ENCODE results near the gene TCF12. TPM values are rescaled to one million over a fixed set of nuclear protein-coding genes. Genes with fewer than 3 reads are reported as not detected.

The TCF12 gene
- polyA plus RNA-seq, 2 donors: 6.8 to 9.5 TPM

DNA sequence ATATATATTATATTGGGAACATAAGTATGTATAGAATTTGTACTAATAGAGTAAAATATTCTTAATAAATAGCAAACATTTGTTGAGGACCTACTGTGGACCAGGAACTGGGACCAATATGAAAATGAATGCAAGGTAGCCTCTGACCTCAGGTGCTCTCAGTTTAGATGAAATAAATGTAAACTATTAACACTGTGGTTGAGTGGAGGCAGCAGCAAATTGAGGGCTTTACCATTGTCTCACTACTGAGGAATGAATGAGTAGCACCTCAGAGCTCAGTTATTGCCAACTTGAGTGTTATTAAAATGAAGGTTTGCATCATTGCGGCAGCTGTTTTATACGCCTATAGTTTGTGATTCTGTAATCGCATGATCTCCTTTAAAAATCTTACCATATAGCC, 366.9 kb downstream of the TCF12 start:
- 98 to 99% methylated on average over 3 of the region's 3 CpGs for WGBS, 2 donors

DNA sequence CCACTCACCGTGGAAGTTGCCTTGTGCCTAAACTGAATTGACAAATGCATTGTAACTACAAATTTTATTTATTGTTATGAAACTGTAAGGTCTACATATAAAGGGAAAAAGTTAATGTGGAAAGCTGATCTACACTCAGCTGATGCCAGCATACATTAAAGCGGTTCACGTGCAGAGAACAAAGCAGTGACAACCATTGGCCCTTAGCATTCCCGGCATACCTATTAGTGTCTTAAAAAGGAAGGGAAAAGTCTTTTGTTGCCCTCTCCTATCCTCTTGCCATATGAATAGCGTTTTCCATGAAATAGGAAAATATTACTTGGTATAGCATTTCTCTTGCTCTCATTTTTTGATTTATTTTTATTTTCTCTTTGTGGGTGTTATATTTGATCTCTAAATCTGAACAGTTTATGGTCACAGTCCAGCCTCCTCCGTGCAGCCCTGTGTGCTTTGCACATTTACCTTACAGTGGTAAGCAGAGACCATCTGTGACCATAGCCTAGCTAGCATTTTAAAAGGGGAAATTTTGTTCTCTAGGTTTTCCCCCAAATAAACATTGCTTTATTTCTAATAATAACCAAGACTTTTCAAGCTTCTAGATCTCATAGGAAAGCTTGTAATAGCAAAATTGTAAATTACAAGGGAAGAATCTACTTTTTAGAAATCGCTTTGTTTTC, 368.1 kb downstream of the TCF12 start:
- no peak overlapping the region for H3K27ac ChIP-seq (ENCODE audit: low read depth in 2 of 2, low read length in 1 of 2)
- H3K9me3 ChIP-seq (ENCODE audit: control insufficient read depth in 2 of 2, insufficient read depth in 1 of 2, low read depth in 1 of 2, low read length in 1 of 2): no peaks in the 10 kb centered on the region
- no peaks in the 10 kb centered on the region for H3K4me1 ChIP-seq (ENCODE audit: control insufficient read depth in 2 of 2, insufficient read depth in 2 of 2, low read length in 1 of 2)
- no peak overlapping the region for H3K4me3 ChIP-seq (ENCODE audit: low read depth in 1 of 2, low read length in 2 of 2)
- no peaks in the 10 kb centered on the region for H3K27me3 ChIP-seq (ENCODE audit: control insufficient read depth in 1 of 2, insufficient read depth in 2 of 2, low read length in 2 of 2)
- 92% methylated on average over 7 of the region's 7 CpGs for WGBS, 2 donors
- H3K36me3 ChIP-seq (ENCODE audit: control insufficient read depth in 2 of 2, insufficient read depth in 2 of 2, low read length in 1 of 2): peaks cover 0 to 2% of the 10 kb centered on the region in 2 donors

More for the DNA sequence above, 366.9 kb downstream of the TCF12 start:
- H3K27ac ChIP-seq (ENCODE audit: low read depth in 2 of 2, low read length in 1 of 2): no peak overlapping the region
- H3K27me3 ChIP-seq (ENCODE audit: control insufficient read depth in 1 of 2, insufficient read depth in 2 of 2, low read length in 2 of 2): no peaks in the 10 kb centered on the region
- H3K4me3 ChIP-seq (ENCODE audit: low read depth in 1 of 2, low read length in 2 of 2): no peak overlapping the region
- H3K9me3 ChIP-seq (ENCODE audit: control insufficient read depth in 2 of 2, insufficient read depth in 1 of 2, low read depth in 1 of 2, low read length in 1 of 2): no peaks in the 10 kb centered on the region
- H3K36me3 ChIP-seq (ENCODE audit: control insufficient read depth in 2 of 2, insufficient read depth in 2 of 2, low read length in 1 of 2): peaks cover 2% of the 10 kb centered on the region in 2 donors
- H3K4me1 ChIP-seq (ENCODE audit: control insufficient read depth in 2 of 2, insufficient read depth in 2 of 2, low read length in 1 of 2): no peaks in the 10 kb centered on the region

DNA sequence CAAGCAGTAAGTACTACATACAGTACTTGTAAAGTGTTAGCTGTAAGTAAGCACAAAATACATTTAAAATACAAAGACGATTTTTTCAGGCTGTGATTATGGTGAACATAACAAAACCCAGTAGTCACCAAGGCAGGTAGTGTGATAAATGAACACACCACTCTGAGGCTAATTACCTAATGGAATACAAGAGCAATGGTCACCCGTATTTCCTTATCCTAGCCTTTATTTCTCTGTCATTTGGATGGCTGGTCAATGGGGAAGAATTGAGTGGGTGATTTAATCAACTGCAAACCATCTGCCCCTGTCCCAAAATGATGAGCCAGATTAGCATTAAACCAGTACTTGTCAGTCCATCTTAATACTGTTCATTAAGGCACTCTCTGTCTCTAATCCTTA, 368.7 kb downstream of the TCF12 start:
- Histone ChIP-seq H3K36me3 (ENCODE audit: control insufficient read depth in 2 of 2, insufficient read depth in 2 of 2, low read length in 1 of 2) (peaks cover 0 to 2% of the 10 kb centered on the region in 2 donors), H3K27ac (ENCODE audit: low read depth in 2 of 2, low read length in 1 of 2) (no peak overlapping the region), H3K4me3 (ENCODE audit: low read depth in 1 of 2, low read length in 2 of 2) (no peak overlapping the region), H3K9me3 (ENCODE audit: control insufficient read depth in 2 of 2, insufficient read depth in 1 of 2, low read depth in 1 of 2, low read length in 1 of 2) (no peaks in the 10 kb centered on the region), H3K4me1 (ENCODE audit: control insufficient read depth in 2 of 2, insufficient read depth in 2 of 2, low read length in 1 of 2) (no peaks in the 10 kb centered on the region), H3K27me3 (ENCODE audit: control insufficient read depth in 1 of 2, insufficient read depth in 2 of 2, low read length in 2 of 2) (no peaks in the 10 kb centered on the region)
- 73 to 78% methylated on average over 2 of the region's 2 CpGs for WGBS, 2 donors

DNA sequence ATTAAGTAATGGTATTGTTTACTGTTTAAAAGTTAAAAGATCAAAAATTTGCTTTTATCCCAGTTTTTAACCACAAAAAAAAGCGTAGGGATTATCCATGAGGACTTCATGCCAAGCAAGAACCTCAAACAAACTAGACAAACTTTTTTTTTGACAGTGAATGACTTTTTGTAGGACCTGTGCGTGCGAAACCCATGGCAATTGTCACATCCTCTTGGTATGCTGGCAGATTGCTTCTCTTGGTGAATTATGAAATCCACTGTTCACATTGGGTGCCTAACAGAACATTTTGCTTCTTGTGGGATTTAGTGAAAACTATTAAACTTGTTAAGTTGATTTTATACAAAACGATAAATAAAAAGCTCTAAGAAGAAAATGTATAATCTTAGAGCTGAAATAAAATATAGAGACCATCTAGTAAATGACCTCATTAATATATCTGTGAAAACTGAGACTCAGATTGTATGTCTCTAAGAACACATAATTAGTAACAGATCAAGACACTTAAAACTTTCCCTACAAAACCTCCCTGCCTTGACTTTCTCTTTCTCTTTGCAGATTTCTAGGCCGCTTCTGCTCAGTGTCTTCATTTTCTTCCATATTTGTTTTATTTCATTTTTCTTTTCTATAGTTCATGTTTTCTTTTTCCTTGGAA, 370.6 kb downstream of the TCF12 start:
- Histone ChIP-seq H3K27ac (ENCODE audit: low read depth in 2 of 2, low read length in 1 of 2) (no peak overlapping the region), H3K36me3 (ENCODE audit: control insufficient read depth in 2 of 2, insufficient read depth in 2 of 2, low read length in 1 of 2) (no peaks in the 10 kb centered on the region), H3K9me3 (ENCODE audit: control insufficient read depth in 2 of 2, insufficient read depth in 1 of 2, low read depth in 1 of 2, low read length in 1 of 2) (no peaks in the 10 kb centered on the region), H3K27me3 (ENCODE audit: control insufficient read depth in 1 of 2, insufficient read depth in 2 of 2, low read length in 2 of 2) (no peaks in the 10 kb centered on the region), H3K4me1 (ENCODE audit: control insufficient read depth in 2 of 2, insufficient read depth in 2 of 2, low read length in 1 of 2) (no peaks in the 10 kb centered on the region), H3K4me3 (ENCODE audit: low read depth in 1 of 2, low read length in 2 of 2) (no peak overlapping the region)
- WGBS, 2 donors: 74 to 77% methylated on average over 5 of the region's 5 CpGs

DNA sequence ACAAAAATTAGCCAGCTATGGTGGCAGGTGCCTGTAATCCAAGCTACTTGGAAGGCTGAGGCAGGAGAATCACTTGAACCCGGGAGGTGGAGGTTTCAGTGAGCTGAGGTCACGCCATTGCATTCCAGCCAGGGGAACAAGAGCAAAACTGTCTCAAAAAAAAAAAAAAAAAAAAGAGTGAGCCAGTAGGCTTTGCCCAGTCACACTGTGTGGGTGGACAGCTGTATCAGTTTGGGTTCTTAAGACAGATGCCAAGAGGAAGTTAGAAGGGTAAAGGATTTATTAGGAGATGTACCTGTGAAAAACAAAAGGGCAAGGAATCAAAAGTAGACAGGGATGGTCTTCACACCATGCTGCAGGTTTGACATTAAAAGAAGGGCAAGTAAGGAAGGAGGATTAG, 371.7 kb downstream of the TCF12 start:
- Histone ChIP-seq H3K36me3 (ENCODE audit: control insufficient read depth in 2 of 2, insufficient read depth in 2 of 2, low read length in 1 of 2) (no peaks in the 10 kb centered on the region), H3K4me1 (ENCODE audit: control insufficient read depth in 2 of 2, insufficient read depth in 2 of 2, low read length in 1 of 2) (no peaks in the 10 kb centered on the region), H3K9me3 (ENCODE audit: control insufficient read depth in 2 of 2, insufficient read depth in 1 of 2, low read depth in 1 of 2, low read length in 1 of 2) (no peaks in the 10 kb centered on the region), H3K4me3 (ENCODE audit: low read depth in 1 of 2, low read length in 2 of 2) (no peak overlapping the region), H3K27ac (ENCODE audit: low read depth in 2 of 2, low read length in 1 of 2) (no peak overlapping the region), H3K27me3 (ENCODE audit: control insufficient read depth in 1 of 2, insufficient read depth in 2 of 2, low read length in 2 of 2) (no peaks in the 10 kb centered on the region)
- 93 to 94% methylated on average over 2 of the region's 2 CpGs for WGBS, 2 donors

DNA sequence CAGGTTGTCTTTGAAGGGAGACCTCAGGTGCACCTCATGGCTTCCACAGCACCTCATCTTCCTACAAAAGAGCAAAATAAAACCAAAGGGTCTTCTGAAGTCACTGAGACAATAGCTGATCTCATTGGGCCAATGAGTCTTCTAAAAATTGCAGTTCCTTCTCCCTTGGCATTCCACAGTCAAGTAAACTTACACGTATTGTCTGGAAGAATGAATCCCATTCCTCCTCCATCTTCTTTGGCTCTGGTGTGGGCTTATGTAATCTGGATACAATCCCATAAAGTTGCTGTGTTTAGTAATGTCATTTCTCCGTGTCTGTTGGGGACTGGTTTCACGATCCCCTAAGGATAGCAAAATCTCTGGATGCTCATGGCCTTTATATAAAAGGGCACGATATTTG, 372.4 kb downstream of the TCF12 start:
- WGBS, 2 donors: 92 to 96% methylated on average over 4 of the region's 4 CpGs
- H3K36me3 ChIP-seq (ENCODE audit: control insufficient read depth in 2 of 2, insufficient read depth in 2 of 2, low read length in 1 of 2): no peaks in the 10 kb centered on the region

DNA sequence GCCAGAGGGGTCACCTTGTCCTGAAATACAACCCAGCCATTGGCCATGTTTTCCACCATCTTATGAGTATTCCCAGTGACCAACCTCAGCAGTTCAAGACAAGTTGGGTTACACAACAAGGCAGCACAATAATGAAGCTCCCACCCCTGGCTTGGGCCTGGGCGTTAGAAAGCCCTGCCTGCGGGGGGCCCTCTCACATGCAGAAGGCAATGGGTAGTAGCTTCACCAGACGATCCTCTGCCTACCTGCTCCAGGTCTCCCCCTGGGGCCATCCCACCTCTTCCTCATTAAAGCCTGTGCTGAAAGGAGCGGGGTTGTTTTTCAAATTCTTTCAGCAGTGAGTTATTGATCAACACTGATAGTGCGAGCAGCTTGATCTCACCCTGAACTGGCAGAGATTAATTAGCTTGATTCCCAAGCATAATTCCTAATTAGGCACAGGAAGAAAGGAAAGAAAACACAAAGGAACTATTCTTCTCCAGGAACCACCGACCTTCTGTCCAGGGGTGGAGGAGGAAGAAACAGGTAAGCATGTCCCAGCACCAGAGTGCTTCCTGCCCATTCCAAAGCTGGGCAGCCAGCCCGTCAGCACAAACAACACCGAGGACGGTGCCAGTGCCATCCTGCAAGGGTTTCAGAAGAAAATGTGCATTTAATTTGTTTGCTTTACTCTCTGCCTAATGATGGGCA, 378.2 kb downstream of the TCF12 start:
- Histone ChIP-seq H3K36me3 (ENCODE audit: control insufficient read depth in 2 of 2, insufficient read depth in 2 of 2, low read length in 1 of 2) (no peaks in the 10 kb centered on the region), H3K4me1 (ENCODE audit: control insufficient read depth in 2 of 2, insufficient read depth in 2 of 2, low read length in 1 of 2) (no peaks in the 10 kb centered on the region), H3K27ac (ENCODE audit: low read depth in 2 of 2, low read length in 1 of 2) (no peak overlapping the region), H3K4me3 (ENCODE audit: low read depth in 1 of 2, low read length in 2 of 2) (no peak overlapping the region), H3K9me3 (ENCODE audit: control insufficient read depth in 2 of 2, insufficient read depth in 1 of 2, low read depth in 1 of 2, low read length in 1 of 2) (no peaks in the 10 kb centered on the region), H3K27me3 (ENCODE audit: control insufficient read depth in 1 of 2, insufficient read depth in 2 of 2, low read length in 2 of 2) (no peaks in the 10 kb centered on the region)
- WGBS, 2 donors: 60 to 69% methylated on average over 9 of the region's 9 CpGs

More for the DNA sequence above, 372.4 kb downstream of the TCF12 start:
- H3K4me1 ChIP-seq (ENCODE audit: control insufficient read depth in 2 of 2, insufficient read depth in 2 of 2, low read length in 1 of 2): no peaks in the 10 kb centered on the region
- no peaks in the 10 kb centered on the region for H3K9me3 ChIP-seq (ENCODE audit: control insufficient read depth in 2 of 2, insufficient read depth in 1 of 2, low read depth in 1 of 2, low read length in 1 of 2)
- H3K27ac ChIP-seq (ENCODE audit: low read depth in 2 of 2, low read length in 1 of 2): no peak overlapping the region
- H3K27me3 ChIP-seq (ENCODE audit: control insufficient read depth in 1 of 2, insufficient read depth in 2 of 2, low read length in 2 of 2): no peaks in the 10 kb centered on the region
- no peak overlapping the region for H3K4me3 ChIP-seq (ENCODE audit: low read depth in 1 of 2, low read length in 2 of 2)

DNA sequence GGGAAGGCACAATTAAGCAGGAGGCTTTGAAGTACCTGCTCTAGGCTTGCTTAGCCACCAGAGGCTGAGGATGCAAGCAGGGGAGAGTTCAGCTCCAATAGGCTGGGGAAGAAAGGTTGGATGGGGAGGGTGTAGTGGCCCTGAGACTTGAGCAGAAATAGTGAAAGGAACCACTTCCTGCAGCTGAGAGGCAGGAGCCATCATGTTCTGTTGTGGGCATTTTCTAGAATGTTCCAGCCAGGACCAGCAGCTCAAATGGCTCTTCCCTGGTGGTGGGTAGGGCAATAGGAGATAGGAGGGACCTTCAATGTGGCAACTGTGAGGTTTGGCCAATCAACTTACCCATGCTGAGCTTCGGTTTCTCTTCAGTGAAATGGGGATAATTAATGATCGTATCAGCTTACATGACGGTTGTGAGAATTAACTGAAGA, 378.7 kb downstream of the TCF12 start:
- H3K27me3 ChIP-seq (ENCODE audit: control insufficient read depth in 1 of 2, insufficient read depth in 2 of 2, low read length in 2 of 2): no peaks in the 10 kb centered on the region
- no peak overlapping the region for H3K4me3 ChIP-seq (ENCODE audit: low read depth in 1 of 2, low read length in 2 of 2)
- no peaks in the 10 kb centered on the region for H3K4me1 ChIP-seq (ENCODE audit: control insufficient read depth in 2 of 2, insufficient read depth in 2 of 2, low read length in 1 of 2)
- WGBS, 2 donors: 77 to 90% methylated on average over 3 of the region's 3 CpGs
- H3K27ac ChIP-seq (ENCODE audit: low read depth in 2 of 2, low read length in 1 of 2): no peak overlapping the region
- H3K9me3 ChIP-seq (ENCODE audit: control insufficient read depth in 2 of 2, insufficient read depth in 1 of 2, low read depth in 1 of 2, low read length in 1 of 2): no peaks in the 10 kb centered on the region
- H3K36me3 ChIP-seq (ENCODE audit: control insufficient read depth in 2 of 2, insufficient read depth in 2 of 2, low read length in 1 of 2): no peaks in the 10 kb centered on the region

DNA sequence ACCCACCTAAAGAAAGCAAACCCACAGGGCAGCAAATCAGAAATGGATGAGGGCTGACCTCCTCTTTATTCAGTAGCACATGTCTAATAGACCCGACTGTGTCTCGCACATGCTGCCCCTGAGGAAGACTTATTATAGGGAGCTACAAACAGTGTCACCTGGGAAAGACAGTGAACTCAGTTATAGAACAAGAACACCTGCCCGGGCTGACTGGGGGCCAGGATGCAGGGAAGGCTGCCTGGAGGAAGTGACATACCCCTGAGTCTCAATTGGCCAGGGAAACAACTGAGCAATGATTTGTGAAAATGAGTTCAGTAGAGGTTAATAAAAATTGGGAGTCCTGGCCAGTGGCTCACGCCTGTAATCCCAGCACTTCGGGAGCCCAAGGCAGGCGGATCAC, 379.2 kb downstream of the TCF12 start:
- Histone ChIP-seq H3K36me3 (ENCODE audit: control insufficient read depth in 2 of 2, insufficient read depth in 2 of 2, low read length in 1 of 2) (no peaks in the 10 kb centered on the region), H3K27ac (ENCODE audit: low read depth in 2 of 2, low read length in 1 of 2) (no peak overlapping the region), H3K4me1 (ENCODE audit: control insufficient read depth in 2 of 2, insufficient read depth in 2 of 2, low read length in 1 of 2) (no peaks in the 10 kb centered on the region), H3K9me3 (ENCODE audit: control insufficient read depth in 2 of 2, insufficient read depth in 1 of 2, low read depth in 1 of 2, low read length in 1 of 2) (no peaks in the 10 kb centered on the region), H3K27me3 (ENCODE audit: control insufficient read depth in 1 of 2, insufficient read depth in 2 of 2, low read length in 2 of 2) (no peaks in the 10 kb centered on the region), H3K4me3 (ENCODE audit: low read depth in 1 of 2, low read length in 2 of 2) (no peak overlapping the region)
- 90 to 91% methylated on average over 6 of the region's 6 CpGs for WGBS, 2 donors
